ENCODE data around the gene GAMT. TPM values are rescaled to one million over a fixed set of nuclear protein-coding genes. Genes with fewer than 3 reads are reported as not detected.

GAMT gene
- total and polyA plus RNA-seq, 2 experiments from 2014 or later = 121 to 170 TPM

- Histone ChIP-seq H3K27me3 (no peaks in the 10 kb centered on the region), H3K9me2 (replicated peaks; ENCODE audit: insufficient read depth) (no peaks in the 10 kb centered on the region), H4K20me1 (ENCODE audit: insufficient read depth, poor library complexity, severe bottlenecking) (peaks cover 84% of the 10 kb centered on the region), H3K4me2 (no peak overlapping the region), H2AFZ (no peak overlapping the region), H3K4me1 (ENCODE audit: insufficient read depth) (peaks cover 70% of the 10 kb centered on the region), H3K27ac (peak overlapping the region; percentile 99), H3K36me3 (replicated peaks; ENCODE audit: insufficient read depth, low read depth) (no peaks in the 10 kb centered on the region), H3K4me3 (no peak overlapping the region), H3K79me2 (peaks cover 94% of the 10 kb centered on the region), H3K9me3 (ENCODE audit: low read depth) (no peaks in the 10 kb centered on the region)
- DNase-seq (ENCODE audit: low spot score) = no peak
- 95% methylated on average over 35 of the region's 36 CpGs for WGBS (ENCODE audit: low lambda C conversion rate, missing lambda C conversion rate)
- TF ChIP-seq EZH2 (IDR thresholded peaks at IDR 0.05; ENCODE audit: borderline replicate concordance) (no peak), CTCF (IDR thresholded peaks at IDR 0.05; ENCODE audit: poor library complexity) (no peak), EZH2phosphoT487 (IDR thresholded peaks at IDR 0.05; ENCODE audit: low read depth, severe bottlenecking, unreplicated experiment) (no peak)
These were observed 11.9 kb upstream of the GAMT start for GRCh38 chr19:1412995-1413800.

GRCh38 chr19:1412323-1412923 is 11.1 kb upstream of the GAMT start:
- Histone ChIP-seq H3K9me3 (ENCODE audit: low read depth) (no peaks in the 10 kb centered on the region), H3K4me2 (no peak overlapping the region), H4K20me1 (ENCODE audit: insufficient read depth, poor library complexity, severe bottlenecking) (peaks cover 82% of the 10 kb centered on the region), H3K4me1 (ENCODE audit: insufficient read depth) (peaks cover 62% of the 10 kb centered on the region), H3K27ac (no peak overlapping the region), H3K27me3 (no peaks in the 10 kb centered on the region), H3K36me3 (replicated peaks; ENCODE audit: insufficient read depth, low read depth) (no peaks in the 10 kb centered on the region), H2AFZ (no peak overlapping the region), H3K79me2 (peaks cover 91% of the 10 kb centered on the region), H3K9me2 (replicated peaks; ENCODE audit: insufficient read depth) (no peaks in the 10 kb centered on the region), H3K4me3 (no peak overlapping the region)
- TF ChIP-seq EZH2phosphoT487 (IDR thresholded peaks at IDR 0.05; ENCODE audit: low read depth, severe bottlenecking, unreplicated experiment) (no peak), CTCF (IDR thresholded peaks at IDR 0.05; ENCODE audit: poor library complexity) (no peak), EZH2 (IDR thresholded peaks at IDR 0.05; ENCODE audit: borderline replicate concordance) (no peak)
- no peak for DNase-seq (ENCODE audit: low spot score)
- WGBS (ENCODE audit: low lambda C conversion rate, missing lambda C conversion rate) = 91% methylated on average over 21 of the region's 21 CpGs

DNA sequence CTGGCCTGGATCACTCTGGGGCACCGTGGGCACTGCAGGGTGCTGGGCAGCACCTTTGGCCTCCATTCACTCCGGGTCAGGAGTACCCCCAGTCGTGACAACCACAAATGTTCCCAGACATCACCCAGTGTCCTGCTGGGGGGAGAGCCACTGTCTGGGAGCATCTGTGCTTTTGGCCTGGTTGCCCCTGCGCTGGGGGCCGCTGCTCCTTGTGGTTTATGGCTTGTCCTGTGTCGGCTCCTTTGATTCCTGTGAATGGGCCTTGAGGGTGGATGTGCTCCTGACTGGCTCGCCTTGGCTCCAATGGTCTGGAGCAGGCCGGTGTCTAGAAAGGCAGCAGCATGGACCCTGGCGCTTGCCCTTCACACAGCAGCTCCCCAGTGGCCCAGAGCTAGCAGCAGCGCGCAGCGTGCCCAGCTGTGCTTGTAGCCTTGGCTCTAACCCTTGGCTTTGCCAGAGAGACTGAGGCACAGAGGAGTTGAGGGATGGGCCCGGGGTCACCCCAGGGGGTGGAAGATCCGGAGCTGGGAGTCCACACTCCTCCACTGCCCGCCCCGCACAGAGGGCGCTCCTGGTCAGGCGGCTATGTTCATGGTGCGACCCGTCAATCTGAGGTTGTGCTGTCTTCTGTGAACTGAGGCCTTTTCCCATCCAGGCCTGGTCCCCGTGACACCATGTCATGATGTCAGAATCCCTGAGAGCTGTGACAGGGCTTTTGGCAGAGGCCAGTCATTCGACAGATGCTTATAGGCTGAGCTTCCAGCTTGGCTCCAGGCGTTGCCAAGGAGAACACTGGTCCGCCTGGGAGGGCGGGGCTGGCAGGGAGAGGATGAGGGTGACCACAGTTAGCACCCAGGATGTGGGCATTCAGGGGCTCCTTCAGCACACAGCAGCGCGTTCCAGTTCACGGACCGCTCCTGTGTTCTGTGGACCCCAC is 10.2 kb upstream of the GAMT start:
- 89% methylated on average over 29 of the region's 29 CpGs for WGBS (ENCODE audit: low lambda C conversion rate, missing lambda C conversion rate)

More for the DNA sequence above, 10.2 kb upstream of the GAMT start:
- Histone ChIP-seq H3K4me2 (peak overlapping the region; percentile 99), H3K4me1 (ENCODE audit: insufficient read depth) (peaks cover 53% of the 10 kb centered on the region), H3K36me3 (replicated peaks; ENCODE audit: insufficient read depth, low read depth) (no peaks in the 10 kb centered on the region), H4K20me1 (ENCODE audit: insufficient read depth, poor library complexity, severe bottlenecking) (peaks cover 73% of the 10 kb centered on the region), H3K27ac (no peak overlapping the region), H3K27me3 (no peaks in the 10 kb centered on the region), H3K4me3 (no peak overlapping the region), H3K9me3 (ENCODE audit: low read depth) (no peaks in the 10 kb centered on the region), H2AFZ (no peak overlapping the region), H3K79me2 (peaks cover 82% of the 10 kb centered on the region), H3K9me2 (replicated peaks; ENCODE audit: insufficient read depth) (no peaks in the 10 kb centered on the region)
- DNase-seq (ENCODE audit: low spot score) = no peak
- TF ChIP-seq CTCF (IDR thresholded peaks at IDR 0.05; ENCODE audit: poor library complexity) = no peak
- TF ChIP-seq EZH2 (IDR thresholded peaks at IDR 0.05; ENCODE audit: borderline replicate concordance) = no peak
- TF ChIP-seq EZH2phosphoT487 (IDR thresholded peaks at IDR 0.05; ENCODE audit: low read depth, severe bottlenecking, unreplicated experiment) = no peak

All from hepatocyte (in vitro differentiated cells).